ENCODE results near the gene VIT.

The VIT gene, protein sequence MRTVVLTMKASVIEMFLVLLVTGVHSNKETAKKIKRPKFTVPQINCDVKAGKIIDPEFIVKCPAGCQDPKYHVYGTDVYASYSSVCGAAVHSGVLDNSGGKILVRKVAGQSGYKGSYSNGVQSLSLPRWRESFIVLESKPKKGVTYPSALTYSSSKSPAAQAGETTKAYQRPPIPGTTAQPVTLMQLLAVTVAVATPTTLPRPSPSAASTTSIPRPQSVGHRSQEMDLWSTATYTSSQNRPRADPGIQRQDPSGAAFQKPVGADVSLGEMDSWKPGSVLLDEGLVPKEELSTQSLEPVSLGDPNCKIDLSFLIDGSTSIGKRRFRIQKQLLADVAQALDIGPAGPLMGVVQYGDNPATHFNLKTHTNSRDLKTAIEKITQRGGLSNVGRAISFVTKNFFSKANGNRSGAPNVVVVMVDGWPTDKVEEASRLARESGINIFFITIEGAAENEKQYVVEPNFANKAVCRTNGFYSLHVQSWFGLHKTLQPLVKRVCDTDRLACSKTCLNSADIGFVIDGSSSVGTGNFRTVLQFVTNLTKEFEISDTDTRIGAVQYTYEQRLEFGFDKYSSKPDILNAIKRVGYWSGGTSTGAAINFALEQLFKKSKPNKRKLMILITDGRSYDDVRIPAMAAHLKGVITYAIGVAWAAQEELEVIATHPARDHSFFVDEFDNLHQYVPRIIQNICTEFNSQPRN

DNA sequence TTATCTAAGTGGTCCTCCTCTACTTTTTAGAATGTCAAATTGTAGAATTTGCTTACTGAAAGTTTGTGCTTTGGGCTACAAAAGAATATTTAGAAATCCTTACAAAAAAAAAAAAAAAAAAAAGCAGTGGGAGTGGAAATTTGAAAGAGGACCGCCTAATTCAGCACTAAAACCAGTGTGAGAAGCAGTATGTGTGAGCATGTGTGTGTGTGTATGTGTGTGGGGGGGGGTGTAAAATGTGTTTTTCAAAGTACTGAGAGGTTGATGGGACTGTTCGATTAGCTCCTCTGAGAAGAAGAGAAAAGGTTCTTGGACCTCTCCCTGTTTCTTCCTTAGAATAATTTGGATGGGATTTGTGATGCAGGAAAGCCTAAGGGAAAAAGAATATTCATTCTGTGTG, at the start of gene VIT:
VIT (plus strand) TSS at position 175 of the 400 bp plus-strand sequence. CDS start 19,664 bp downstream, outside the sequence.
- no peak for DNase-seq (ENCODE audit: low read depth)

DNA sequence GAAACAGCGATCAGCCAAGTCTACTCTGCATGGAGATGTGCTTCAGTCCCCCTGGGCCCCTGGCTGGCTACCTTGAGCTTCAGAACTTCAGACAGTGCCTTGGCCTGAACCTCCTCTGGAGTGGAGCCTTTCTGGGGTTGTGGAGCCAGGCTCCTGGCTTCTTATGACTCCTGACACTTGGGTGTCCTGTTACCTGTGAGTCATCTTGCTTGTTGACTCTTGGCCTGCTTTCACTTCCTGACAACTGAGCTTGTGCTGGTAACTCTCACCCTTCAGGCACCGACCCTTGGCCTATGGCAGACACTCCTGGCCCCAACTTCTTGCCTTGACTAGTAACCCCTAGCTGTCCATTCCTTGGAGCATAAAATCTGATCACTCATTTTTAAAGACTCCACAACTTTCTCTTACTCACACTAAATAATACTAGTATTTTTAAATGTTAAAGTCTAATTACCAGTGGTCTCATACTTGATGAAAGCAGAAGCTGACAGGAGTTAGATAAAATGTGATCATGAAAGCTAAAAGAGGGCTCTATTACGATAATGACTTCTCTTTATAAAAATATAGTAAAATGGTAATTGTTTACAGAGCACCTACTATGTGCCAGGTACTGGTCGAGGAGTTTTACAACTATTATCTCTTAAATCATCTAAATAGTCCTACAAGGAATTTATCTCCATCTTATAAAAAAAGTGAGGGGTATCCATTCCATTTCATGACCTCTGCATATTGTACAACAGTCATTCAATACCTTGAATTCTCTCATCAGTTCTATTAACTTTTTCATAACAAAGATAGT, 46.3 kb upstream of the VIT start:
- DNase-seq (ENCODE audit: low read depth) = no peak

DNA sequence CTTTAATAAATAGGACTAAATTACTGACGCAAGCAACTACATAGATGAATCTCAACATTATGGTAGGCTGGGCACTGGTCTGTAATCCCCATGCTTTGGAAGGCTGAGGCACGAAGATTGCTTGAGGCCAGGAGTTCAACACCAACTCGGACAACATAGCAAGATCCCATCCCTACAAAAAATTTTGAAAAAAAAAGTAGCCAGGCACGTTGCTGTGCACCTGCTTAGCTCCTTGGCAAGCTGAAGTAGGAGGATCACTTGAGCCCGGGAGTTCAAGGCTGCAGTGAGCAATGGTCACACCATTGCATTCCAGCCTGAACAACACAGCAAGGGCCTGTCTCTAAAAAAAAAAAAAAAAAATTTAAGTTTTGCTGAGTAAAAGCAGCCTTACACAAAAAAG, 43.4 kb upstream of the VIT start:
- no peak for DNase-seq (ENCODE audit: low read depth)

DNA sequence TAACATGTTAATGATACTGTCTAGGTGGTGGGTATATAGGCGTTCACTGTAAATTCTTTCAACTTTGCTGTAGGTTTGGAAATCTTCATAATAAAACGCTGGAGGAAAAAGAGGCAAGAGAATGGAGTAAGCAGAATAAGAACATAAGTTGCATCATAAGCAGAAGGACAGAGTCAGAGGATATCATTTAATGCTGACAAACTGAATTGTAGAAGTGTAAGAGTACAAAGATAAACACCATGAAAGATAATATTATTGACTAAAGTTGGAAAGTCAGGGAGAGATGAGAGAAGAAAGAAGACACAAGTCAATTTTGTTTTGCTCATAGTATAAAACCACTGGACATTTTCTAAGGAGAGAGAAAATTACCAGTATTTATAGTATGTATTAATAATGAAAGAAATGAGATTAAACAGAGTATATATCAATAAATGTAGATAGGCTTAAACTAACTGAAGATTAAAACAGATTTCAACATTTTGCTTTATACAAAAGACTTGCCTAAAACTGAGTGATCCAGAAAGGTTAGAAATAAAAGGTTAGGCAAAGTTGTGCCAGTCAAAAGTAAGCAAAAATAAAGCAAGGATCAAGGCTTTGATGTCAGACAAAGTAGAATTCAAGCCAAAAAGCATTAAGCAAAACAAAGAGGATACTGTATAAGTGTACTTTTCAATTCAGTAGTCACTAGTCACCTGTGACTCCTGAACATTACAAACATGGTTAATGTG, 42.4 kb upstream of the VIT start:
- DNase-seq (ENCODE audit: low read depth) = no peak

DNA sequence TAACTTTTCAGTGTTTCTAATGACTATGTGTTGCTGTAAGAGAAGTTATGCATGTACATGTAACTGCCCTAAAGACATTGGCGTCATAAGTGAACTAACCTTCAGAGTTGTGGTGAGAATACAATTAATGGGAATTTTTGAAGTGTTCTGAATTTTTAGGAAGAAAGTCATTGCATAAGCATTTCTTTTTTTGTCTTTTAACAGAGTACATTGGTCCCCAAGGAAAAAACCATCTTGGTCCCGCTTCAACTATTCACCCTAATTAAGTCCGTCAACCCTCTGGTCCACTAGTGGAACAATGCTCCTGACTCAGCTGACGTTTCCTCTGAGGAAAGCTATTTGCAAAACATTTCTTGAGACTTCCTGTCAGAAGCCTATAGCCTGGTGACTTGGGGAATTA, 41.1 kb upstream of the VIT start:
- no peak for DNase-seq (ENCODE audit: low read depth)

DNA sequence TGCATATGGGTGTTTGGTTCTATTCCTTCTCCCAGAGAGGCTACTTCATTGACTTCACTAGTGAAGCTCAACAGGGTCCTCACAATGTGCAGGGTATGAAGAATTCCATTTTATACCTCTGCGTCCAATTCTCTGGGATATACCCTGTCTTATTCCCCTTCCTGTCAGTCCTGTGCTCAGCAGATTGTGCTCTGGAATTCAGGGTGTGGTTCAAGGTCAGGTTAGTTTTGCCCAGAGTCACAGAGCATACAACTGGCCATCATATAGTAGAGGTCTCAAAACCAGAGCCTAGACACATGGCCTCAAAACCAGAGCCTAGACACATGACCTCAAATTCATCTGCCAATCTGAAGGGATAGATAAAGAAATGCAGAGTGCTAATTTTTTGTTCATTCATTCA, 38.8 kb upstream of the VIT start:
- DNase-seq (ENCODE audit: low read depth) = no peak

DNA sequence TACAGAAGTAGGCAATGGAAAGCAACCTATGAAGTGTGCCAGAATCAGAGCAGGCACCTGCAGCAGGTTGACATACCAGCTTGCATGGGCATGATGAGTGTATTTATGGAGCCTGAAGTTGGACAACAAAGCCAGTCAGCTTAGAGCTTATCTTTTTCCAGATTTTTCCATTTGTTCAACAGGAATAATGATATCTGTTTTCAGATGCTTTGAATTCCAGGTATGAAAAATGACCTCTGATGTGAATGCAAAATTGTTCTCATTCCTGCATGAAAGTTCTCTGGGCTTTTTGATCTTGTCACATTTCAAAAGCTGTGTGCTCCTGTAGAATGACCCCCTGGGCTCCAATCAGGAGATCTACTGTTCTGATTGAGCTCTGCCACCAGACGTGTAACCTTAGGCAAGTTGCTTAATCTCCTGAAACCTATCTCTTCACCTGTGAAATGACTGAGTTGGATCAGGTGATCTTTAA, 38.2 kb upstream of the VIT start:
- DNase-seq (ENCODE audit: low read depth) = no peak

DNA sequence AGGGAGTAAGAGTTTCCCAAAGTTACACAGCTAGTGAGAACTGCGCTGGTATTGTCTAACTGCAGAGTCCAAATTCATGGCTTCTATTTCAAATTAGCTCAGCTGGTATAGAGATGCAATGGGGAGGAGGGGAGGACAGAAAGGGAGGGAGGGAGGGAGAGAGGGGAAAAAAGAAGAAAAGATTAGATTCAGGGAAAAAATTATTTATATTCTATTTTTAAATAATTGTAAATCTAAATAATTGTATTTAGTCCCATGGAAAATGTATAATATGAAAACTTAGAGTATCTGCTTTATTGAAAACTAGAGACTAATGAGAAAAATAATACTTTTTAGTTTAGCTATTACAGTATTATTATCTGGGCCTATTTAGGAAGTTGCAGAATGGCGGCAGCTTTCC, 37.3 kb upstream of the VIT start:
- no peak for DNase-seq (ENCODE audit: low read depth)

DNA sequence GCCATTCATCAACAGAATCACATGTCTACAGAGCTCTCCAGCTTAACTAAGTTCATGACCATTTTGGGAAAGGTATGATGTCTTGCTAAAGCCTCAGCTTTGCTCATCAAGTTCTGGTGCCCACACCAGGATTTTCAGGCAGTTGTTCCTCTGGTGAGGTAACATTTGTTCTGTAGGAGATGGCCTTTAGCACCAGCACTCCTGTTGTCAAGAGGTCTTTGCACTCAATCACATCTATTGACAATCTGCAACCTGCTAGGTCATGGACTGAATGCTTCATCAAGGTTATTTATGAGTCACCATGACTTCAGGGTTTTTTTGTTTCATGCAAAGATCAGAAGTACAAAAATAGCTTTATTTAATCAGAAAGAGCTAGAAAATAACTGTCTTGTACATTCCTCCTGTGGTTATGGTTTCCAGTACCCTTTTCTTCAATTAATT, 36.6 kb upstream of the VIT start:
- DNase-seq (ENCODE audit: low read depth) = no peak

DNA sequence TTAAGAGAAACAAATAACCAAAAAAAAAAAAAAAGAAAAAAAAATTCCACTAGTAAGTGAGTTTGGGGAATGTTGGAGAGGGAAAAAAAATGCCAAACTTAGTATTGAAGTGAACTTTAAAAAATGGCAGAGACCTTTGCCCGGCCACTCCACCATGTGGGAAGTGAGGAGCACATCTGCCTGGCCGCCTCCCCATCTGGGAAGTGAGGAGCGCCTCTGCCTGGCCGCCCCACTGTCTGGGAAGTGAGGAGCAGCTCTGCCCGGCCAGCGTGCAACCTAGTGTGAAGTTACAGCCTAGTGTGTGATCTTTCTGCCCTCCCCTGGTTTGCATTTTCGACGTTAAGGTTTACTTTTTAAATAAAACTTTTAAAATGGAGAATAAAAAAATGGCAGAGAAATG, 33.9 kb upstream of the VIT start:
- DNase-seq (ENCODE audit: low read depth) = no peak

DNA sequence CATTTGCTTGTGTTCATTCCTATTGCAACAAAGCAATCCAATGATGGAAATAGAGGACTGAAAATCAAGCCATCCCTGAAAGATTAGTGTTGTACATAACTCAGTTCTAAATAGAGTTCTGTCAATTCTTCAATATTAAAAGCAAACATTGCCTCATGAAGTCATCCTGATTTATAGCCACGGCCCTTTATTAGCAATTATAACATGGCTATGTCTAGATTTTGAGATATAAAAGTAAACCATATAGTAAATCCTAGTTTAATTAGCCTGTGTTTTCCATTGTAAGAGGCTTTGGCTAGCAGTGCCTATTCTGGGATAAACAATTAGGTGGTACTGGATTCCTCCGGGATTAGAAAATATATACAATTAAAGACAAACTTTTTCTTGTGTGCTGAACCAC, 33.2 kb upstream of the VIT start:
- no peak for DNase-seq (ENCODE audit: low read depth)

DNA sequence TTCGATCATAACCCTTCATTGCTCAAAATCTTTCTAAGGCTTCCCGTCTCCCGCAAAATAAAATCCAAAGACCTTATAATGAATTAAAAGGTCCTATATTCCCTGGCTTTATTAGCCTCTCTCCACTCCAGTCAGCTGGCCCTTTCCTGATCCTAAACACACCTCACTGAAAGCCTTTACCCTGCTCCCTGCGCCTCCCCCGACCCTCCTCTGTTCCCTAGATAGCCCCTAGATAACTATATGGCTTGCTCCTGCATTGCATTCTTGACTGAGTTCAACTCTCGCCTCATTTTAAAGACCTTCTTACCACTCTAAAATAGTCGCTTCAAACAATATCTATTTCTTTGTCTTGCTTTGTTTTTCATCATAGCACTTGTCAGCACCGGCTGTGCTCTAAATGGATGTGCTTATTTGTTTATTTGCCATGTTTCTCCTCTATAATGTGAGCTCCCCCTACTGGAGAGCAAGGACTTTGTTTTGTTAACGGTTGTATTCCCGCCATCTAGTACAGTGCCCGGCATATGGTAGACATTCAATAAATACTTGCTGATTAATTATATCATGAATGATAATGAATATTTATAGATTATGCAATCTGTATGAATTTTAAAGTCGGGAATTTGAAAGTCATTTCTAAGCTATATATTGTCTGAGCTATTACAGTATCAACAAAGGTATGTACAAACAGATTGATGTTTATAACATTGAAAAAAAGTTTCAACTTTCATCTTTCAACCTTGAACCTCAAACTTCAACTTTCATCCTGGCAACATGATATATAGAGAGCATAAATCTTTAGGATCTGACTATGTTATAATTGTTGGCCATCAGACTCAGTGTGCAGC, 32.4 kb upstream of the VIT start:
- peak; percentile 14 for DNase-seq (ENCODE audit: low read depth)

DNA sequence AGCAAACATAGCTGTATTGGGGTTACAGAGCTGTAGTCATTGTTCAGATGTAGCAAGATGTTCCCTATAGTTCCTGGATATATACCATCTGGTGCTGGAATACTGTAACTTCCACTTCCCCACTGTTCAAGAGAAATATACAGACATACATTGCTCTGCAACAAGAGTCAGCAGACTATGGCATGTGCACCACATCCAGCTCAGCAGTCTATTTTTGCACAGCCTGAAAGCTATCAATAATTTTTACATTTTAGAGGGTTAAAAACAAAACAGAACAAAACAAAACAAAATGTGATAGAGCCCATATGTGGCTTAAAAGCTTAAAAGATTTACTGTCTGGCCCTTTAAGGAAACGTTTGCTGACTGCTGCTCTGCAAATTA, 31.8 kb upstream of the VIT start:
- DNase-seq (ENCODE audit: low read depth) = no peak

DNA sequence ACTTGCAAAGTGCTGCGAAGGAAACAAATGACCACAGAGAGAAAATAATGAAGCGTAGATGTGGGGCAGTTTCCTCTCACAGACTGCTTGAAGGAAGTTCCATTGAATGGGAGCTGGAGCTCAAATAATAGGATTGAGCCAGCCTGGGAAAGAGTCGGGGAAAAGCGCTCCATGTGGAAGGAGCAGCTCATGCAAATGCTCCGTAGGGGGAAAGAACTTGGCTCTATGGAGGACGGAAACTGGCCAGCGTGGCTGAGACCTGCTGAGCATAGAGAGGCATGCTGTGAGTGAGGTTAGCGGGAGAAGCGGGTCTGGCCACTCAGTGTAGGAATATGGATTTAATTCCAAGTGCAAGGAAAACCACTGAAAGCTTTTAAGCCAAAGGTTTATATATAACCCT, 28.6 kb upstream of the VIT start:
- no peak for DNase-seq (ENCODE audit: low read depth)

DNA sequence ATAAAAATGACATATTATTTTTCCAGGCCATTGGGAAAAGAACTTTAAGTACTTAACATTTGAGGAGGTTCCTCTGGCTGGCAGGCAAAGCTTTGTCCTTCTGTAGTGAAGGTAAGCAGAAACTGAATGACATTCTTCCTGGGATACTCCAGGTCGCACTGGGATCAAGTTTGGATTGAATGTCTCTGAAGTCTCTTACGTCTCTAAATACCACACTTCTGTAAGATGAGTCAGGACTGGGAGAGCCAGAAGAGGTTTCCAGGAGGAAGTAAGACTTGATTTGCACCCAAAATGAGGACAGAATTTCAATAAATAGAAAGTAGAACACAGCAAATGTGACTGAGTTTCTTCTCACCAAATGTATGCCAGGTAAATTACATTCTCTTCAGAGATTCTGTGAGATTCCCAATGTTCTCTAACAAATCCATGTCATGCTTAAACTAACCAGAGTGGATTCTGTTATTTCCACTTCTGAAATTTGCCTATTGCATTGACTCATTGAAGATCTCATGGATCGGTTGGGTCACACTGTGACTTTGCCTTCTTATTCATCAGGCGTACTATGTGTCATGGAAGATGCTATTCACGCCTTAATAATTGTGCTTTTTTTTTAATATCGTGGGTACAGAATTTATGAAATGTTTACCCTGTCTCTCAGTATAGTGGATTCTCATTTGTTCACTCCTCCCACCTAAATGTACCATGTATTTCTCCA, 25.5 kb upstream of the VIT start:
- DNase-seq (ENCODE audit: low read depth) = no peak

DNA sequence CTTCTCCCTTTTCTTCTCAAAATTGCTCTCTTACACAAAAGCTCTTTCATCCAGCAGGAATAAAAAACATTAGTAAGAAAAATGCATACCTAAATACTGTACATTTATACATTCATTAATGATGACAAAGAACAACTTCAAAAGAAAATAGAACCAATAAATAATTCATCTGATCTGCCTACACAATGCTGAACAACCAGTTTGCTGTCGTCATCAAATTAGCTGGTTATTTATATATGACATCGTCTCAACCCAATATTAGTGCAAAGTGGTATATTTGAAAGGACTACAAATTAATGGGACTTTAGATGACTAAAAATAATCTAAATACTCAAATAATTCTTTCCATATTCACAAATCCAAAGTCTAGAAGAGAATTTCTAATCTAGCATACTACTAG, 24.8 kb upstream of the VIT start:
- DNase-seq (ENCODE audit: low read depth) = no peak

DNA sequence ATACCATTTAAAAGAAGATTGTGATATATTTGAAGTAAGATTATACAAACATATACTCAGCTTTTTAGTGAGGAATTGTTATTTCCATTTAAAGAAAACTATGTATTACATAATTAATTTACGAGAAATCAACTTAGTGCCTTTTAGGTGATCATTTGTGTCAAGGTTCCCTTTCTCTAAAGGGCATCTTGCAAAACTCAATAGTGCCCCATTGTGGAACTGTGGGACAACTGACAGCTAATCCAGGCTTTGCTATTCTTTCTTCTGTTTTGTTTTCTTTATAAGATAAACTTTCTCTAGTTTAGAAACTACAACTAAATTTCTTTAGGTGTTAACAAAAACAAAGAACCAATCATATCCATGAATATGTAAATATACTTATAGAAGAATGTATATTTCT, 24.3 kb upstream of the VIT start:
- no peak for DNase-seq (ENCODE audit: low read depth)

DNA sequence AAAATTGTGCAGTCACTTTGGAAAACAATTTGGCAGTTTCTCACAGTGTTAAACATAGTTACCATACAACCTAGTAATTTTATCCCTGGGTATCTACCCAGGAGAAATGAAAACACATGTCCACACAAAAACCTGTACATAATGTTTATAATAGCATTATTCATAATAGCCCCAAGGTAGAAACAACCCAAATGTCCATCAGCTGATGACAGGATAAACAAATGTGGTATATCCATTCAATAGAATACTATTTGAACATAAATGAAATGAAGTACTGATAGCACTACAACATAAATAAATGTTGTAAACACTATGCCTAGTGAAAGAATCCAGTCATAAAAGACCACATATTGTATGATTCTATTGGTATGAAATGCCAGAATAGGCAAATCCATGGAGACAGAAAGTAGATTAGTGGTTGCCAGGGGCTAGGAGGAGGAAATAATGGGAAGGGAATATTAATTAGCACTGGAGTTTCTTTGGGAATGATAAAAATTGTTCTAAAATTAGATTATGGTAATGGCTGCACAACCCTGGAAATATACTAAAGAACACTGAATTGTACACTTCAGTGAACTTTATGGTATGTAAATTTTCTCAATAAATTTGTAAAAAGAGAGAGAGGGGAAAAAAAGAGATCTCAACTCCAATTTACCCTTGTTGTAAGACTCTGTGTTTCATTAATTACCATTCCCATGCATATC, 20.8 kb upstream of the VIT start:
- DNase-seq (ENCODE audit: low read depth) = no peak

DNA sequence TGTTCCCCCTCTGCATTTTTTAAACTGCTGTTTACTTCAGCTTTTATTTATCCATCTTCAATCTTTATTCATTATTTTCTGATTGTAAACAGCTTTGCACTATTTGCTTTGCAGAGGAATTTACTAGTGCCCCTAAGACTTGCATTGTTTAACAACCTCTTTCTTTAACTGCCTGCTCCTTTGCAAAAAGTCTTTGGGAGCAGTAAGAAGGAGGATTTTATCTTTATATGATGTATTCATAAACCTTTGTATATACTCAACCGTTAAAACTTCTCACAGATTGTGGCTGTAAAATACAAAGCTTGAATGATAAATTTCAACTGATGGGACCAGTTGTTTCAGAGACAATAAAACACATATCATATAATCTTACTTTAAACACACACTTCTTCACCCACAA, 20.1 kb upstream of the VIT start:
- DNase-seq (ENCODE audit: low read depth) = no peak

DNA sequence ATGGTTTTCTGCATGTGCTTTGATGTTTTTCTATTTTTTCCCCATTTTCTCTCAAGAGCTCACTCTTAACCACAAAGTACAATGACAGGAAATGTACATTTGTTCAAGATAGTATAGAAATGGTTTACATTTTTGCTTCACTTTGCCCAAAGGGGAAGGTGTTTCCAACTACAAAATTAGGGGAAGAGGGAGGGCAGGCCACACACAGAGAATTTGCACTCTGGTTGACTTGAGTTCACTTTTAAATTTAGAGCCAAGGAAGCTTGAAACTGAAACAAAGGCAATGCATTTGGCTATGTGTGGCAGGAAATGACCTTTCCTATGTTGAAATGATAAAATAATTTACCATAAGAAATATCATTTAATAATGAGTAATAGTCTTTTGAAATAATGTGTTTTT, 19.1 kb upstream of the VIT start:
- DNase-seq (ENCODE audit: low read depth) = no peak

Measured in CMK (cell line).